IPS-15b (cell line): ENCODE measurements around the gene NOL9.

Source experiments
- H3K27me3 ChIP-seq: one replicate; pipeline ENCODE4 v1.6.1; 2013; ENCODE audit warnings: low read length; ENCODE audit not compliant: control insufficient read depth, insufficient read depth
- H3K36me3 ChIP-seq: one replicate; pipeline ENCODE4 v1.6.1; 2013; ENCODE audit warnings: low read length; ENCODE audit not compliant: control insufficient read depth, insufficient read depth
- H3K4me1 ChIP-seq: one replicate; pipeline ENCODE4 v1.6.1; 2013; ENCODE audit warnings: mild to moderate bottlenecking, low read length; ENCODE audit not compliant: control insufficient read depth, insufficient read depth
- H3K4me3 ChIP-seq: one replicate; pipeline ENCODE4 v1.5.1; 2013; ENCODE audit warnings: low read depth, low read length
- H3K9ac ChIP-seq: one replicate; pipeline ENCODE4 v1.6.1; 2013; ENCODE audit warnings: low read depth, mild to moderate bottlenecking, low read length
- H3K9me3 ChIP-seq: one replicate; pipeline ENCODE4 v1.6.1; 2013; ENCODE audit warnings: mild to moderate bottlenecking, low read length; ENCODE audit not compliant: control insufficient read depth, insufficient read depth

NOL9 gene

GRCh38 chr1:6528492-6528891 lies 25.8 kb downstream of the NOL9 start:
- no peaks in the 10 kb centered on the region for H3K9me3 ChIP-seq
- peaks cover 51% of the 10 kb centered on the region for H3K36me3 ChIP-seq
- no peaks in the 10 kb centered on the region for H3K27me3 ChIP-seq
- no peaks in the 10 kb centered on the region for H3K4me1 ChIP-seq
- no peak overlapping the region for H3K4me3 ChIP-seq
- H3K9ac ChIP-seq = no peak overlapping the region

- no peak overlapping the region for H3K4me3 ChIP-seq
- H3K36me3 ChIP-seq = peaks cover 30% of the 10 kb centered on the region
- H3K27me3 ChIP-seq = no peaks in the 10 kb centered on the region
- no peaks in the 10 kb centered on the region for H3K4me1 ChIP-seq
- H3K9ac ChIP-seq = no peak overlapping the region
- no peaks in the 10 kb centered on the region for H3K9me3 ChIP-seq
Measured at GRCh38 chr1:6526316-6526715, 28.0 kb downstream of the NOL9 start.

GRCh38 chr1:6523566-6523965 lies 30.7 kb downstream of the NOL9 start:
- Histone ChIP-seq H3K4me3 (no peak overlapping the region), H3K27me3 (no peaks in the 10 kb centered on the region), H3K9me3 (no peaks in the 10 kb centered on the region), H3K9ac (no peak overlapping the region), H3K36me3 (peaks cover 25% of the 10 kb centered on the region), H3K4me1 (peaks cover 4% of the 10 kb centered on the region)

- Histone ChIP-seq H3K4me1 (peaks cover 4% of the 10 kb centered on the region), H3K4me3 (no peak overlapping the region), H3K9ac (no peak overlapping the region), H3K36me3 (peaks cover 16% of the 10 kb centered on the region), H3K27me3 (no peaks in the 10 kb centered on the region), H3K9me3 (no peaks in the 10 kb centered on the region)
Measured at GRCh38 chr1:6521536-6521935, 32.8 kb downstream of the NOL9 start.

- H3K9ac ChIP-seq = peak overlapping the region; percentile 30
- H3K9me3 ChIP-seq = no peaks in the 10 kb centered on the region
- H3K36me3 ChIP-seq = peaks cover 1% of the 10 kb centered on the region
- H3K4me3 ChIP-seq = no peak overlapping the region
- peaks cover 4% of the 10 kb centered on the region for H3K4me1 ChIP-seq
- no peaks in the 10 kb centered on the region for H3K27me3 ChIP-seq
Measured at GRCh38 chr1:6519935-6520671, 34.2 kb downstream of the NOL9 start.

- Histone ChIP-seq H3K4me3 (no peak overlapping the region), H3K4me1 (peaks cover 4% of the 10 kb centered on the region), H3K9me3 (no peaks in the 10 kb centered on the region), H3K9ac (peak overlapping the region; percentile 30), H3K36me3 (no peaks in the 10 kb centered on the region), H3K27me3 (no peaks in the 10 kb centered on the region)
Measured at GRCh38 chr1:6519491-6519934, 34.8 kb downstream of the NOL9 start.

GRCh38 chr1:6517435-6517851 lies 36.9 kb downstream of the NOL9 start:
- Histone ChIP-seq H3K4me3 (no peak overlapping the region), H3K27me3 (no peaks in the 10 kb centered on the region), H3K36me3 (no peaks in the 10 kb centered on the region), H3K9ac (no peak overlapping the region), H3K9me3 (no peaks in the 10 kb centered on the region), H3K4me1 (peaks cover 4% of the 10 kb centered on the region)

GRCh38 chr1:6515771-6516170 lies 38.5 kb downstream of the NOL9 start:
- no peaks in the 10 kb centered on the region for H3K27me3 ChIP-seq
- no peak overlapping the region for H3K4me3 ChIP-seq
- H3K9ac ChIP-seq = no peak overlapping the region
- H3K4me1 ChIP-seq = peaks cover 4% of the 10 kb centered on the region
- no peaks in the 10 kb centered on the region for H3K36me3 ChIP-seq
- H3K9me3 ChIP-seq = no peaks in the 10 kb centered on the region

GRCh38 chr1:6513320-6513801 lies 41.0 kb downstream of the NOL9 start:
- H3K4me1 ChIP-seq = no peaks in the 10 kb centered on the region
- H3K36me3 ChIP-seq = no peaks in the 10 kb centered on the region
- no peaks in the 10 kb centered on the region for H3K27me3 ChIP-seq
- no peak overlapping the region for H3K9ac ChIP-seq
- no peaks in the 10 kb centered on the region for H3K9me3 ChIP-seq
- no peak overlapping the region for H3K4me3 ChIP-seq

GRCh38 chr1:6512908-6513280 lies 41.4 kb downstream of the NOL9 start:
- Histone ChIP-seq H3K4me3 (no peak overlapping the region), H3K9ac (no peak overlapping the region), H3K36me3 (no peaks in the 10 kb centered on the region), H3K4me1 (no peaks in the 10 kb centered on the region), H3K9me3 (no peaks in the 10 kb centered on the region), H3K27me3 (no peaks in the 10 kb centered on the region)

- no peak overlapping the region for H3K9ac ChIP-seq
- no peaks in the 10 kb centered on the region for H3K4me1 ChIP-seq
Measured at GRCh38 chr1:6512245-6512907, 41.9 kb downstream of the NOL9 start.

More at GRCh38 chr1:6512245-6512907, 41.9 kb downstream of the NOL9 start:
- Histone ChIP-seq H3K36me3 (no peaks in the 10 kb centered on the region), H3K4me3 (no peak overlapping the region), H3K27me3 (no peaks in the 10 kb centered on the region), H3K9me3 (no peaks in the 10 kb centered on the region)
